ENCODE measurements around the gene RALGAPB. TPM values are rescaled to one million over a fixed set of nuclear protein-coding genes. Genes with fewer than 3 reads are reported as not detected.
A peak's percentile ranks its signal among the peaks of the same experiment; 100 is the strongest.
"Not testable (repeated sequence)": the region's sequence is repeated elsewhere in the genome, so short reads cannot be mapped to it uniquely, and the experiment has no call there.

RALGAPB gene
- total RNA-seq, 2 donors from 2014 or later = 45.6 to 50.6 TPM

- no peak for DNase-seq (ENCODE audit: low spot score)
- TF ChIP-seq POLR2A (IDR thresholded peaks at IDR 0.05) (no peak), CTCF (IDR thresholded peaks at IDR 0.05) (no peak), POLR2AphosphoS5 (IDR thresholded peaks at IDR 0.05) (no peak)
- Histone ChIP-seq H3K4me1 (replicated peaks) (no peaks in the 10 kb centered on the region), H3K36me3 (no peaks in the 10 kb centered on the region), H3K4me3 (no peak overlapping the region), H3K9me3 (no peaks in the 10 kb centered on the region), H3K27me3 (replicated peaks; ENCODE audit: insufficient read depth) (no peaks in the 10 kb centered on the region), H3K27ac (no peak overlapping the region)
- intact Hi-C loops (cut with DNase I) = no loop called here
- 83% methylated on average over 6 of the region's 6 CpGs for WGBS
Observed at GRCh38 chr20:38437796-38438195, 34.8 kb upstream of the RALGAPB start.

- H3K27ac ChIP-seq; H3K27me3 ChIP-seq (replicated peaks; ENCODE audit: insufficient read depth); intact Hi-C loops (cut with DNase I); H3K9me3 ChIP-seq; H3K4me3 ChIP-seq; DNase-seq (ENCODE audit: low spot score); H3K4me1 ChIP-seq (replicated peaks); H3K36me3 ChIP-seq: not testable (repeated sequence)
- 97% methylated on average over 8 of the region's 8 CpGs for WGBS
Observed at GRCh38 chr20:38441110-38441509, 31.5 kb upstream of the RALGAPB start.

GRCh38 chr20:38441916-38442315 lies 30.7 kb upstream of the RALGAPB start:
- TF ChIP-seq CTCF (IDR thresholded peaks at IDR 0.05) = no peak
- TF ChIP-seq POLR2A (IDR thresholded peaks at IDR 0.05) = no peak
- TF ChIP-seq POLR2AphosphoS5 (IDR thresholded peaks at IDR 0.05) = no peak
- no peak overlapping the region for H3K27ac ChIP-seq
- WGBS = 57% methylated on average over 9 of the region's 9 CpGs
- H3K36me3 ChIP-seq = no peaks in the 10 kb centered on the region
- H3K27me3 ChIP-seq (replicated peaks; ENCODE audit: insufficient read depth) = no peaks in the 10 kb centered on the region
- no peak overlapping the region for H3K4me3 ChIP-seq
- no peaks in the 10 kb centered on the region for H3K9me3 ChIP-seq
- no peaks in the 10 kb centered on the region for H3K4me1 ChIP-seq (replicated peaks)
- intact Hi-C loops (cut with DNase I) = no loop called here
- DNase-seq (ENCODE audit: low spot score) = no peak

GRCh38 chr20:38445381-38445796 lies 27.3 kb upstream of the RALGAPB start:
- DNase-seq (ENCODE audit: low spot score) = no peak
- 95% methylated on average over 3 of the region's 3 CpGs for WGBS
- TF ChIP-seq POLR2AphosphoS5 (IDR thresholded peaks at IDR 0.05) (no peak), POLR2A (IDR thresholded peaks at IDR 0.05) (no peak), CTCF (IDR thresholded peaks at IDR 0.05) (no peak)
- H3K4me3 ChIP-seq = no peak overlapping the region
- H3K27ac ChIP-seq = no peak overlapping the region
- H3K9me3 ChIP-seq = no peaks in the 10 kb centered on the region
- no peaks in the 10 kb centered on the region for H3K4me1 ChIP-seq (replicated peaks)
- H3K27me3 ChIP-seq (replicated peaks; ENCODE audit: insufficient read depth) = no peaks in the 10 kb centered on the region
- H3K36me3 ChIP-seq = no peaks in the 10 kb centered on the region
- intact Hi-C loops (cut with DNase I) = no loop called here

GRCh38 chr20:38445901-38446425 lies 26.7 kb upstream of the RALGAPB start:
- DNase-seq (ENCODE audit: low spot score) = no peak
- TF ChIP-seq POLR2A (IDR thresholded peaks at IDR 0.05) = no peak
- no peak for TF ChIP-seq CTCF (IDR thresholded peaks at IDR 0.05)
- TF ChIP-seq POLR2AphosphoS5 (IDR thresholded peaks at IDR 0.05) = no peak
- H3K4me1 ChIP-seq (replicated peaks) = no peaks in the 10 kb centered on the region
- H3K36me3 ChIP-seq = no peaks in the 10 kb centered on the region
- intact Hi-C loops (cut with DNase I) = loop anchor here (1.0 kb wide), 1 partner anchor 11 kb away; the partner anchor contains the start of gene SNHG17
- H3K27ac ChIP-seq = no peak overlapping the region
- no peaks in the 10 kb centered on the region for H3K27me3 ChIP-seq (replicated peaks; ENCODE audit: insufficient read depth)
- peak overlapping the region in 1 of 2 donors; percentile 86 for H3K4me3 ChIP-seq
- WGBS = 72% methylated on average over 6 of the region's 6 CpGs
- H3K9me3 ChIP-seq = no peaks in the 10 kb centered on the region
